EL (cell line): ENCODE data around the gene PKIG.
"Not testable (repeated sequence)": the region's sequence is repeated elsewhere in the genome, so short reads cannot be mapped to it uniquely, and the experiment has no call there.

Experiments used
- DNase-seq: peaks from one replicate; pipeline ENCODE4 v3.0.0-alpha.2; 2016

The PKIG gene

DNA sequence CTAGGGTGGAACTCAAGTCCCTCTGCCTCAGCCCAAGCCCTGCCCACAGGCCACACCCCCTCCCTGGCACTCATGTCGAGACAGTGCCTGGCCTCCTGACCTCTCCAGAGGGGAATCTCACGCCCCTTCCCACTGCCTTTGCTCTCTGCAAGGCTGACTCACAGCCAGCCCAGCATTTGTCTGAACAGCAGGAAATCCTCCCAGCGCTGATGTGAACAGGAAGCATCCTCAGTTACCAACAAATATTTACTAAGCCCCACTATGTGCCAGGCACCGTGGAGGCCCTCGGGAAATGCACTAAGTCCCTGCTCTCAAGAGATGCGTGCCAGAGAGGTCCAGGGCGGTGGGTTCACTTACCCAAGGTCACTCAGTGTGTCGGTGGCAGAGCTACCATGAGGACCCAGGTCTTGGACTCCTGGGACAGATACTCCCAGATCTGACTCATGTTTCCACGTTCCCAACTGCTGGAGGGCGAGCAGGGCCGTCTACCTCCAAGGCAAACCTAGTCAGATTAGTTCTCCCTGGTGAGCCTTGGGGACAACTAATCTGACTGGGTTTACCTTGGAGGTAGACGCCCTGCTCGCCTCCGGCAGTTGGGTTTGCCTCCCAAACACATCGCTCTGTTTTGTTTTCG lies 61.3 kb downstream of the PKIG start:
- DNase-seq = peak; percentile 87

- no peak for DNase-seq
Observed at GRCh38 chr20:44644230-44644617, 61.8 kb downstream of the PKIG start.

DNA sequence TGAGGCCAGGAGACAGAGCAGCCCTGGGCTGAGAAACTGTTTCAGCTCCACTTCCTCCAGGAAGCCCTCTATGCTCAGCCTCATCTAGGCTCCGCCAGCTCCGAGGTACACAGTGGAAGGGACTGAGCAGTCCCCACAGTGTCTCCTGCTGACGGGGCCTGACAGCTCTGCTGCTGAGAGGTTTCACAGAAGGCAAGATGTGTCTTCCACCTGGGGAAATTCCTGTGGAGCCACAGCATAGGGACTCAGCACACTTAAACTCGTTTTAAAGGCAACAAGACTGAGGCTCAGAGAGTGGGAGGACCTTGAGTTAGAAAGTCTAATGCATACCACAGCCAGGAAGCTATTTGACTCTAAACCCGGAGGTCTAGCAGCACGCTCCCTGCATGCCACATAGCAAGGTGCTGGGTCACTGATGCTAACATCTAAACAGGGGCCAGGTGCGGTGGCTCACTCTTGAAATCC lies 62.3 kb downstream of the PKIG start:
- no peak for DNase-seq

DNA sequence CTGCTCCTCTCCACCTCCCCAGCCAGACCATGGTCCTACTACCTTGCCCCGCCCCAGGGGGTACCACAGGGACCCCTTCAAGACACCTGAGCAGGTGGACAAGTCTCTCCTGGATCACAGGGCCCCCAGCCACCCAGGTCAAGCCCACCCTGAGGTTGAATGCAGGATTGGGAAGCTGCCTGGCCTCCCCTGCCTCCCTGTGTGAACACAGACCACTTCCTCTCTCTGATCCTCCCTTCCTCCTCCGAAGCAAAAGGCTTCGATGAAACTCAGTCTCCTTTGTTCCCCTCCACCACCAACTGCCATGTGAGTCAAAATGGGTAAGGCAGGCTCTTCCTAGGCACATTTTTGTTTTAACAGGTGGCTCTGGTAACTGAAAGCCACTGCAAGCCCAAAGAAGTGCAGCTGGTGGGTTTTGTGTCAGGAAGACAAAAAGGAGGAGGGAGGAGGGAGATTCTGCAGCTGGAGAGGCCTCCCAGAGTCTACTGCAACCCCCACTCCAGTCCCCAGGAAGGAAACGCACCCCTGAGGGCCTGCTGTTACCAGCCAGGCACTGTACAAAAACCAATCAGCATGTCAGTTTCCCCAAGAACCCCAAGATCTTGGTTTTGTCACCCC lies 63.8 kb downstream of the PKIG start:
- no peak for DNase-seq

- peak; percentile 60 for DNase-seq
Observed at GRCh38 chr20:44646641-44647274, 64.4 kb downstream of the PKIG start.

DNA sequence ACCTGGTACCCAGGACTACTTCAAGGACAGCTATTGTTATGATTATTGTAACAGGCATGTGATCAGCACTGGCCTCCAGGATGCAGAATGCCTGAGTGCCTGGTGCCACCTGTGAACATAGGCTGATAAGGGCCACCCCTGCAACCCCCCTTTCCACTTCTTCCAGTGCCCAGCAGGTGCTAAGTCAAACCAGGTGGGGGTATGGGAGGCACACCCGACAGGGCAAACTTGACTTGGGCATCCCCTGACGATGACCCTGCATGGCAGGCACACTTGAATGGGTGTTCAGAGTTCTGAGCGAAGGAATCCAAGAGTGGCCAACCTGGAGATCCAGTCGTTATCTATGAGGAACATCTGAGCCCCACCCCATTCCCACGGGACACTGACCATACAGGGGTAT lies 65.7 kb downstream of the PKIG start:
- DNase-seq = no peak

- no peak for DNase-seq
Observed at GRCh38 chr20:44648579-44648978, 66.2 kb downstream of the PKIG start.

DNA sequence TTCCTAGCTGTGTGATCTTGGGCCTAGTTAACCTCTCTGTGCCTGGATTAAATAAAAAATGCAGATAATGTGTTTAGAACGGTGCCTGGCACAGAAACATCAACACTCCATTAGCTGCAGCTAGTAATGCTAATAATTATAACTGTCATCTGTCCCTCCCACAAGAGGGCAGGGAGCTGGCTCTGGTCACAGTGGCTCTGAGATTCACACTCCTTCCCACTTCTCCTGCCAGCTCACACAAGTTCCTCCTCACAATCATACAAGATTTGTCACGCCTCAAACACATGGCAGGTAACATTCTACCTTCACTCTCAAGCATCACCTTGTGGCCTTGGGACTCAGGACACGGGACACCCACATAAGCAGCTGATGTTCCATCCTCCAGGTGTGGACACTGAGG lies 66.7 kb downstream of the PKIG start:
- DNase-seq = no peak

GRCh38 chr20:44649976-44650375 lies 67.6 kb downstream of the PKIG start:
- DNase-seq = no peak

- no peak for DNase-seq
Observed at GRCh38 chr20:44650771-44651433, 68.5 kb downstream of the PKIG start.

DNA sequence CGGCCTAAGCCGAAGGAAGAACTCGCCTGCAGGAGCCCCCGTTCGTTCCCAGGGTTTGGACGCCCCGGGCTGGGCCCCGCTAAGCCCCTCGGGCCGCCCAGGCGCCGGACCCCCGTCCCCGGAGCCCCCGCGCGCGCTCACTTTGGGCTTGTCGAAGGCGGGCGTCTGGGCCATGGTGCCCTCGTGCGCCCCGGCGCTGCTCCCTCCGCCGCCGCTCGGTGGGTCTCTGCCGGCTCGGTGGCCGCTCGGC lies 69.0 kb downstream of the PKIG start:
- no peak for DNase-seq

GRCh38 chr20:44651684-44652423 lies 69.5 kb downstream of the PKIG start, which contains the start of gene ADA:
Gene ADA (minus strand): TSS chr20:44651699. CDS start chr20:44651607, 92 bp downstream.
- DNase-seq = peak; percentile 64

DNA sequence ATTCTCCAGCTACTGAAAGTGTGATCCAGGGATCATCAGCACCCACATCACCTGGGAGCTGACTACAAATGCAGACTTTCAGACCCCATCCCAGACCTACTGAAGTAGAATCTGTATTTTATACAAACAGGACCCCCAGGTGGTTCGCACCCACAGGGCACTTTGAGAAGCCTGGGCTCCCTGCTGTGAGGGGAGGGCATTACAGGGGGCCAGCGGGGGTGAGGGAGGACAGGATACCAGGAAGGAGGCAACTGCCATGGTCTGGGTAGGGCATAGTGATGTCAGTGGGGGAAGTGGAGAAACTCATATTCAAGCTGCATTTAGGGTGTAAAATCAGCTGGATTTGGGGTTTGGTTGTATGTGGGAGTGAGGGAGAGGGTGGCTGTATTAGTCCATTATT lies 71.2 kb downstream of the PKIG start:
- DNase-seq = no peak

DNA sequence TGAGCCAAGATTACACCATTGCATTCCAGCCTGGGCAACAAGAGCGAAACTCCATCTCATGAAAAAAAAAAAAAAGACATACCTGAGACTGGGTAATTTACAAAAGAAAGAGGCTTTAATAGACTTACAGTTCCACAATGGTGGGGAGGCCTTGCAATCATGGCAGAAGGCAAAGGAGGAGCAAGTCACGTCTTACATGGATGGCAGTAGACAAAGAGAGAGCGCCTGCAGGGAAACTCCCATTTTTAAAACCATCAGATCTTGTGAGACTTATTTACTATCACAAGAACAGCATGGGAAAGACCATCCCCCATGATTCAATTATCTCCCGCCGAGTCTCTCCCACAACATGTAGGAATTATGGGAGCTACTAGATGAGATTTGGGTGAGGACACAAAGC lies 71.8 kb downstream of the PKIG start:
- not testable (repeated sequence) for DNase-seq

DNA sequence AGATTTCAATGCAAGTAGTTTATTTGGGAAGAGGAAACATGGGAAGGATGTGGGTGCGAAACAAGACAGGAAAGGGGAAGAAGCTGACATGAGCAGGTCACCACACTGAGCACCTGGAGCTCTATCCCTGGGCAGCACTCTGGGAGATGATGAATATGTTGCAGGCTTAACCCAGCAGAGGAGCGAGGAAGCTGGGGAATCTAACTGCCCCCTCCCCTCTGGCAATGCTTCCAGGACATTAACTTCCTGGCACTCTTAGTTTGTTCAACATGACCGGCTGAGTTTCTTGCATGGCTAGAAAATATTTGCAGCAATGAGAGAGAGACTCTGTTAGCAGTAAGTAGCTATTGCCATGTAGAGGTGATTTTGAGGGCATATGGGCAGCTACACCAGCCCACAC lies 74.1 kb downstream of the PKIG start:
- DNase-seq = no peak

DNA sequence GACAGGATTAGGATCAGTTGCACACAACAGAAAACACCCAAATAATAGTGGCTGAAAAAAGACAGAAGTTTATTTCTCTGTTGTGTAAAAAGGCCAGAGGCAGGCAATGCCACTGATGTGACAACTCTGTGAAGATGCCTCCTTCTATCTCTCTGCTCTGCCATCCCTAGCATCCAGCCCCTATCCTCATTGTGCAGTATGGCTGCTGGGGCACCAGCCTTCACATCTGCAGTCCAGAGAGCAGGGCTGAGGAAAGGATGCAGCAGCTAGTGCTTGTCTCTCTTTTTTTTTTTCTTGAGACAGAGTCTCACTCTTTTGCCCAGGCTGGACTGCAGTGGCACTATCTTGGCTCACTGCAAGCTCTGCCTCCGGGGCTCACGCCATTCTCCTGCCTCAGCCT lies 75.5 kb downstream of the PKIG start:
- DNase-seq = no peak

DNA sequence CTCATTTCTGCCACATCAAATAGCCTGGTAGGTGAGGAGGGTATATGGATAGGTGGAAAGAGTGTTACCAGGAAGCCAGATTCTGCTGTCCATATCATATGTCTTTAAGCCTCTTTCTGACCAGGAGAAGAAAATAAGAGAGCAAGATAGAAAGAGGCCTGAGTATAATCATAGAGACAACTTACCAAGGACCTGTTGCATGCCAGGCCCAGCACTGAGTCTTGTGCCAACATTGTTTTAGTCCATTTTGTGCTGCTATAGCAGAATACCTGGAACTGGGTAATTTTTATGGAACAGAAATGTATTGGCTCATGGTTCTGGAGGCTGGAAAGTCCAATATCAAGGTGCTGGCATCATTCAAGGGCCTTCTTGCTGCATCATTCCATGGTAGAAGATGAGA lies 76.4 kb downstream of the PKIG start:
- no peak for DNase-seq

GRCh38 chr20:44659931-44660330 lies 77.6 kb downstream of the PKIG start:
- no peak for DNase-seq

DNA sequence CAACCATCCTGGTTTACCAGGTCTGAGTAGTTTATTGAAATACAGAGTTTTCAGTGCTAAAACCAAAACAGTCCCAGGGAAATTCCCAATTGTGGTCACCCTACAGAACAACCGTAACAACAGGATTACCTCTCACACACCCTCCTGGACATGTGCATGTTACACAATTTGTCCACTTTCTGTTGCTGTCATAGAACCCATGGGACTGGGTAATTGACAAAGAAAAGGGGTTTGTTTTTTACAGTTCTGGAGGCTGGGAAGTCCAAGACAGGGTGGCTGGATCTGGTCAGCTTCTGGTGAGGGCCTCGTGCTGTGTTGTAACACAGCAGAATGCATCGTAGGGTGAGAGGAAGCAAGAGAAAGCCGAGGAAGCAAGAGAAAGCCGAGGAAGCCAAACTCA lies 78.2 kb downstream of the PKIG start:
- no peak for DNase-seq

DNA sequence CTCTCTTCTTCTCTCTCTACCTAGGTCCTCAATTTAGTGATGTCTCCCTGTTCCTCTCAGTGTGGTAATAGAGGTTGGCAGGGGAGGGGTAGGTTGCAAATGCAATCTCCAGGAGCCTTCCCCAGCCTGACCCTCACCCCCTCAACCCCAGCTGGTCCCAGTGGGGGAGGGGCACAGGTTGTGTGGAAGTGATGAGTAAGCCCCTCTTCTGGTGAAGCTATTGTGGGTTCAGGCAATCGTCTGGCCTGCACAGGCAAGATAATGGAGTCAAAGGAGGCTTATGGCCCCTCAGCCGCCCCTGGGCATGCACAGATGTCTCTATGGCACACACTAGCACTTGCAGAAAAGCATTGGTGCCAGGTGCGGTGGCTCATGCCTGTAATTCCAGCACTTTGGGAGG lies 79.9 kb downstream of the PKIG start:
- no peak for DNase-seq

- no peak for DNase-seq
Observed at GRCh38 chr20:44664131-44664530, 81.8 kb downstream of the PKIG start.

DNA sequence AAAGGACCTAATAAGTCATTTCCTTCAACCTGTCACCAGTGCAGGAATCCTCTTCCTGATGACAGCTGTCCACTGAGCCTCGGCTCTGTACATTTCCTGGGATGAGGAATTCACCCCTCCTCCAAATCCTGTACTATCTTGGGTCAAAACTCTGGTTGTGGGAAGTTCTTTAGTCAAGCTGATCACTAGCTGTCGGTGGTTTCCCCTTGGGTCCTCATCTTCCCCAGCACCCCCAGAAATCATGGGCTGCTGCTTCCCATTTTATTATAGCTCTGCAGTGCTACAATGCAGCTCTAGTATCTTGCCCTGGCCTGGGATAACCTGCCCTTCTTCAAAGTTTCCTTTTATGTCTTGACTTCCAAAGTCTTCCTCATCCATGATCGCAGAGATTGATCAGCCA lies 83.7 kb downstream of the PKIG start:
- DNase-seq = no peak
